Caco-2 (cell line): ENCODE data around the gene ZRANB1. TPM values are rescaled to one million over a fixed set of nuclear protein-coding genes. Genes with fewer than 3 reads are reported as not detected.

Experiments
- BruUV-seq: library from RNA; stranded (reverse); fragments of 400-500 nt; replicated peaks from 2 replicates; lab custom pipeline; 2021; lab: Mats Ljungman, UMichigan
- CTCF ChIA-PET: fragments of 300-600 bp; sonication (Branson Sonifier 250); formaldehyde crosslinking; loops from one replicate; lab custom pipeline; 2022; ENCODE audit warnings: antibody characterized with exemption; lab: Charles Lee
- POLR2A ChIA-PET: fragments of 300-600 bp; sonication (Branson Sonifier 250); formaldehyde crosslinking; loops from one replicate; lab custom pipeline; 2022; ENCODE audit warnings: antibody characterized with exemption; lab: Charles Lee
- DNase-seq, 2 experiments: peaks; one replicate each; pipeline versions ENCODE4 v3.0.0 to v3.0.0-alpha.2; 2020 to 2022
- H3K27me3 ChIP-seq: replicated peaks from 2 replicates; pipeline ENCODE4 v1.6.0; 2011; ENCODE audit warnings: low read length; ENCODE audit not compliant: control insufficient read depth, insufficient read depth
- H3K36me3 ChIP-seq: 2 replicates; pipeline ENCODE4 v1.5.1; 2011; ENCODE audit warnings: low read length; ENCODE audit not compliant: control insufficient read depth, insufficient read depth
- H3K4me1 ChIP-seq: fragments of 250-450 bp; sonication (Bioruptor Pico); 2 replicates; pipeline ENCODE4 v1.5.1; 2020; ENCODE audit warnings: mild to moderate bottlenecking
- H3K4me3 ChIP-seq: 2 replicates; pipeline ENCODE4 v1.5.1; 2011; ENCODE audit warnings: low read depth, mild to moderate bottlenecking, control low read depth, low read length
- H3K9me3 ChIP-seq: fragments of 250-450 bp; sonication (Bioruptor Pico); 2 replicates; pipeline ENCODE4 v1.5.1; 2020; ENCODE audit warnings: mild to moderate bottlenecking, moderate library complexity
- H3K27ac Mint-ChIP-seq: one replicate; pipeline ENCODE4 v1.8.0; 2022; ENCODE audit warnings: mixed read lengths; ENCODE audit not compliant: unreplicated experiment
- H3K27me3 Mint-ChIP-seq: one replicate; pipeline ENCODE4 v1.8.0; 2022; ENCODE audit warnings: mixed read lengths; ENCODE audit not compliant: insufficient read depth, unreplicated experiment
- H3K36me3 Mint-ChIP-seq: one replicate; pipeline ENCODE4 v1.8.0; 2022; ENCODE audit warnings: mild to moderate bottlenecking, mixed read lengths; ENCODE audit not compliant: insufficient read depth, unreplicated experiment
- H3K4me1 Mint-ChIP-seq: one replicate; pipeline ENCODE4 v1.8.0; 2022; ENCODE audit warnings: low read depth, mixed read lengths; ENCODE audit not compliant: unreplicated experiment
- H3K4me3 Mint-ChIP-seq: one replicate; pipeline ENCODE4 v1.8.0; 2022; ENCODE audit warnings: mild to moderate bottlenecking, moderate library complexity, mixed read lengths; ENCODE audit not compliant: unreplicated experiment
- H3K9me3 Mint-ChIP-seq: one replicate; pipeline ENCODE4 v1.8.0; 2022; ENCODE audit warnings: mixed read lengths; ENCODE audit not compliant: unreplicated experiment
- intact Hi-C: fragments of 100-400 bp; cut with micrococcal nuclease; formaldehyde crosslinking; loops from one replicate; pipeline ENCODE4 v1.10.0; 2022; ENCODE audit not compliant: unreplicated experiment
- total RNA-seq: library from RNA; stranded (reverse); gene quantifications from 2 replicates; pipeline ENCODE4 v1.2.3, GENCODE V29; 2022
- TF ChIP-seq, protein P1 (sequence below), 2 experiments: fragments of 200-600 bp in 1 of 2; IDR thresholded peaks; 1 replicate in 1 of 2; 2 replicates in 1 of 2; pipeline versions ENCODE4 v1.5.1 to v1.8.0; 2011 to 2022; ENCODE audit warnings: antibody characterized with exemption in 1 of 2, control low read depth in 1 of 2, inconsistent platforms in 1 of 2, low read depth in 1 of 2, low read length in 1 of 2, mild to moderate bottlenecking in 1 of 2, moderate library complexity in 1 of 2; ENCODE audit not compliant: insufficient read depth in 1 of 2, severe bottlenecking in 1 of 2, unreplicated experiment in 1 of 2

ZRANB1 gene
- total RNA-seq, 1 experiment from 2014 or later = 24.6 TPM

DNA sequence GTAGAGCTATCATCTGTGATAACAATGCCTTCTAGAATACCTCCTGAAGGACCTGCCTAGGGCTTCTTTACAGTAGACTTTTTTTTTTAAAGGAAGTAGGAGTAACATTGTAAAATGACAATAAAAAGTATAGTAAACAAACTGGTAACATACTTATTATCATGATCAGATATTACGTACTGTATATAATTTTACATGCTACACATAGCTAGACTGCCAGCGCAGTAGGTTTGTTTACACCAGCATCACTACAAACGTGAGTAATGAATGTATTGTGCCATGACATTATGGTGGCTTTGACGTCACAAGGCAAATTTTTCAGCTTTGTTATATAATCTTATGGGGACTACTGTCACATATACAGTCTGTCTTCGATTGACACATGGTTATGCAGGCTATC is 15.4 kb upstream of the ZRANB1 start:
- Mint-ChIP-seq H3K36me3 (peaks cover 25% of the 10 kb centered on the region), H3K4me1 (peaks cover 13% of the 10 kb centered on the region), H3K27ac (no peak overlapping the region), H3K4me3 (no peak overlapping the region), H3K27me3 (no peaks in the 10 kb centered on the region), H3K9me3 (peaks cover 2% of the 10 kb centered on the region)
- TF ChIP-seq, protein P1, sequence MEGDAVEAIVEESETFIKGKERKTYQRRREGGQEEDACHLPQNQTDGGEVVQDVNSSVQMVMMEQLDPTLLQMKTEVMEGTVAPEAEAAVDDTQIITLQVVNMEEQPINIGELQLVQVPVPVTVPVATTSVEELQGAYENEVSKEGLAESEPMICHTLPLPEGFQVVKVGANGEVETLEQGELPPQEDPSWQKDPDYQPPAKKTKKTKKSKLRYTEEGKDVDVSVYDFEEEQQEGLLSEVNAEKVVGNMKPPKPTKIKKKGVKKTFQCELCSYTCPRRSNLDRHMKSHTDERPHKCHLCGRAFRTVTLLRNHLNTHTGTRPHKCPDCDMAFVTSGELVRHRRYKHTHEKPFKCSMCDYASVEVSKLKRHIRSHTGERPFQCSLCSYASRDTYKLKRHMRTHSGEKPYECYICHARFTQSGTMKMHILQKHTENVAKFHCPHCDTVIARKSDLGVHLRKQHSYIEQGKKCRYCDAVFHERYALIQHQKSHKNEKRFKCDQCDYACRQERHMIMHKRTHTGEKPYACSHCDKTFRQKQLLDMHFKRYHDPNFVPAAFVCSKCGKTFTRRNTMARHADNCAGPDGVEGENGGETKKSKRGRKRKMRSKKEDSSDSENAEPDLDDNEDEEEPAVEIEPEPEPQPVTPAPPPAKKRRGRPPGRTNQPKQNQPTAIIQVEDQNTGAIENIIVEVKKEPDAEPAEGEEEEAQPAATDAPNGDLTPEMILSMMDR (IDR thresholded peaks at IDR 0.05; ENCODE audit: insufficient read depth in 1 of 2, low read depth in 1 of 2, low read length in 1 of 2, severe bottlenecking in 1 of 2, unreplicated experiment in 1 of 2) = no peak
- Histone ChIP-seq H3K9me3 (no peaks in the 10 kb centered on the region), H3K36me3 (no peaks in the 10 kb centered on the region), H3K27me3 (no peaks in the 10 kb centered on the region), H3K4me1 (no peaks in the 10 kb centered on the region), H3K4me3 (no peak overlapping the region)
- no peak for DNase-seq
- intact Hi-C loops = no loop called here
- POLR2A ChIA-PET = no interaction called here
- CTCF ChIA-PET = no interaction called here
- no TSS peak for BruUV-seq

DNA sequence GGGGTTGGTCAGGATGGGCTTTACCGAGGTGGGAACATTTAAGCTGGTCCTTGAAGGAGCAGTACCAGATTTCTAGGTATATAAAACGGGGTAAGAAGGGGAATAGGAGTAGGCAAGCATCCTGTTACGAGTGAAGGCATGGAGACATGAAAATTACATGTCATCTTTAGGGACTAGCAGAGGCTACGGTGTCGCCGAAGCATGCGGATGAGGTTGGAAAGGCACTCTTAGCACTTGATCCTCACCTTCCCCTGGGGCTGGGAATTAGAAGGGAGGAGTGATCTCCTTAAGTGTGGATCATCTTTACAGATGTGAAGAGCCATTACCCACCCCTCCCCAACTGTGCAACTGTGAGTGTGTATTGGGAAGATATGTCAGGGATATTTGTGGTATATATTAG is 13.8 kb upstream of the ZRANB1 start:
- DNase-seq = no peak
- BruUV-seq = no TSS peak
- no peaks in the 10 kb centered on the region for H3K9me3 ChIP-seq
- Mint-ChIP-seq H3K27me3 (no peaks in the 10 kb centered on the region), H3K9me3 (peaks cover 9% of the 10 kb centered on the region), H3K27ac (no peak overlapping the region), H3K4me3 (no peak overlapping the region), H3K36me3 (peaks cover 26% of the 10 kb centered on the region), H3K4me1 (peaks cover 13% of the 10 kb centered on the region)
- no peak overlapping the region for H3K4me3 ChIP-seq
- no peaks in the 10 kb centered on the region for H3K27me3 ChIP-seq
- TF ChIP-seq, protein P1 (IDR thresholded peaks at IDR 0.05; ENCODE audit: insufficient read depth in 1 of 2, low read depth in 1 of 2, low read length in 1 of 2, severe bottlenecking in 1 of 2, unreplicated experiment in 1 of 2) = no peak
- POLR2A ChIA-PET = no interaction called here
- no peaks in the 10 kb centered on the region for H3K36me3 ChIP-seq
- intact Hi-C loops = no loop called here
- no peaks in the 10 kb centered on the region for H3K4me1 ChIP-seq
- CTCF ChIA-PET = no interaction called here

DNA sequence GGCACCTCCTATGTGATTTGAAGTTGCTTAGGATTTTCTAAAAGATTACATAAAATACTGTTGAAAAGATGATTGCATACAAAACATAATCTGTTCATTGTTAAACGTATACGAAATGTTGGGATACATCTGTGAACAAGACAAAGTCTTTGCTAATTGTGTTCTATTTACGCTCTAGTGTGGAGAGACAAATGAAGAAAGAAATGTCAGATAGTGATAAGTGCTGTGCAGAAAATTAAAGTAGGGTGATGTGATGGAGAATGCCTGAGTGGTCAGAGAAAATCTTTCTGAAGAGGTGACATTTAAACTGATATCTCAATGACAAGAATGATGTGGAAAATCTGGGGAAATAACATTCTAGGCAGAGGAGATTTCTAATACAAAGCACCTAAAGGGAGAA is 13.4 kb upstream of the ZRANB1 start:
- TSS peak; percentile 2 for BruUV-seq
- peaks cover 24% of the 10 kb centered on the region for H3K36me3 Mint-ChIP-seq
- Histone ChIP-seq H3K4me1 (no peaks in the 10 kb centered on the region), H3K4me3 (no peak overlapping the region), H3K9me3 (no peaks in the 10 kb centered on the region), H3K36me3 (no peaks in the 10 kb centered on the region), H3K27me3 (no peaks in the 10 kb centered on the region)
- H3K9me3 Mint-ChIP-seq = peaks cover 9% of the 10 kb centered on the region
- intact Hi-C loops = no loop called here
- CTCF ChIA-PET = no interaction called here
- POLR2A ChIA-PET = no interaction called here
- no peak overlapping the region for H3K27ac Mint-ChIP-seq
- no peak overlapping the region for H3K4me3 Mint-ChIP-seq
- DNase-seq = no peak
- TF ChIP-seq, protein P1 (IDR thresholded peaks at IDR 0.05; ENCODE audit: insufficient read depth in 1 of 2, low read depth in 1 of 2, low read length in 1 of 2, severe bottlenecking in 1 of 2, unreplicated experiment in 1 of 2) = no peak
- H3K4me1 Mint-ChIP-seq = peaks cover 13% of the 10 kb centered on the region
- no peaks in the 10 kb centered on the region for H3K27me3 Mint-ChIP-seq
